T-helper 17 cell (primary cell): ENCODE results near the gene ARIH1. TPM values are rescaled to one million over a fixed set of nuclear protein-coding genes. Genes with fewer than 3 reads are reported as not detected.
"Not testable (repeated sequence)": the region's sequence is repeated elsewhere in the genome, so short reads cannot be mapped to it uniquely, and the experiment has no call there.

Experiments used
- ATAC-seq: fragments of 150-1000 bp; cut with Tn5 transposase; 2 replicates; pipeline ENCODE4 v1.10.0; 2021; ENCODE audit warnings: mild to moderate bottlenecking, moderate library complexity
- DNase-seq, 3 donors: peaks; one replicate each; pipeline versions ENCODE4 v3.0.0 to v3.0.0-alpha.2; 2020 to 2021
- H3K9me3 ChIP-seq: one replicate; pipeline ENCODE4 v1.7.0; 2013; ENCODE audit warnings: low read length, mild to moderate bottlenecking; ENCODE audit not compliant: control insufficient read depth, poor library complexity, severe bottlenecking
- H3K27ac Mint-ChIP-seq: one replicate; pipeline ENCODE4 v1.8.0; 2022; ENCODE audit warnings: mild to moderate bottlenecking, moderate library complexity, mixed read lengths
- H3K27me3 Mint-ChIP-seq: one replicate; pipeline ENCODE4 v1.8.0; 2022; ENCODE audit warnings: mixed read lengths
- H3K36me3 Mint-ChIP-seq: one replicate; pipeline ENCODE4 v1.8.0; 2022; ENCODE audit warnings: low read depth, mixed read lengths
- H3K4me1 Mint-ChIP-seq: one replicate; pipeline ENCODE4 v1.8.0; 2022; ENCODE audit warnings: mild to moderate bottlenecking, mixed read lengths
- H3K4me3 Mint-ChIP-seq: one replicate; pipeline ENCODE4 v1.8.0; 2022; ENCODE audit warnings: mild to moderate bottlenecking, moderate library complexity, mixed read lengths
- total RNA-seq, 4 donors: library from RNA in 2 of 4; stranded (reverse) in 2 of 4; gene quantifications; one replicate each; pipeline ENCODE4 v1.2.3 and lab custom pipeline; 2022 to 2026

The ARIH1 gene
- total RNA-seq, 2 donors from 2014 or later, result 202 to 238 TPM

DNA sequence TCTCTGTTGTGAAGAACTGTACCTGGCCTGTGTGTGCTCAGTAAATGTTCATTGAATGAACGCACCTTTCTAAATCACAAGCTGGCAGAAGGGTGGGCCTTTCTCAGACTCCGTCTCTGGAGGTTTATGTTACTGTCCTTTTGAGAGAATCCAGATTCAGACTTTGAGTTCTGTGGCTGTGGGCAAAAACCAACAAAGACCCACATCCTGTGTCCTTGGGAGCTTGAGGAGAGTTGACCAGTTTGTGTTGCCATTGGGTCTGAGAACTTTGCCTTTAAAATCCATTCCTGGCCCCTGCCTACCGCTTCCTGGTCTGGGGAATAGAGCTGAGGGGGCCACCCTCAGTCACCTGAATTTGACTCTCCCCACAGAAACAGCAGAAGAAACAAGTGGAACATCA is 134.0 kb downstream of the ARIH1 start:
- H3K27ac Mint-ChIP-seq, result not testable (repeated sequence)

GRCh38 chr15:72609862-72610261 is 135.7 kb downstream of the ARIH1 start:
- peak overlapping the region; percentile 16 for H3K27ac Mint-ChIP-seq
- no peak for ATAC-seq

More for the DNA sequence above, 134.0 kb downstream of the ARIH1 start:
- ATAC-seq, H3K4me1 Mint-ChIP-seq, H3K27me3 Mint-ChIP-seq, DNase-seq, H3K4me3 Mint-ChIP-seq, H3K9me3 ChIP-seq, H3K36me3 Mint-ChIP-seq: not testable (repeated sequence)

GRCh38 chr15:72612324-72612723 is 138.2 kb downstream of the ARIH1 start:
- DNase-seq, H3K27me3 Mint-ChIP-seq, H3K9me3 ChIP-seq, H3K27ac Mint-ChIP-seq, H3K36me3 Mint-ChIP-seq, ATAC-seq, H3K4me3 Mint-ChIP-seq: not testable (repeated sequence)
- peaks cover 11% of the 10 kb centered on the region for H3K4me1 Mint-ChIP-seq

More at GRCh38 chr15:72609862-72610261, 135.7 kb downstream of the ARIH1 start:
- H3K27me3 Mint-ChIP-seq, result no peaks in the 10 kb centered on the region
- no peak overlapping the region for H3K4me3 Mint-ChIP-seq
- no peak for DNase-seq
- peaks cover 4% of the 10 kb centered on the region for H3K4me1 Mint-ChIP-seq
- H3K36me3 Mint-ChIP-seq, result peaks cover 4% of the 10 kb centered on the region
- no peaks in the 10 kb centered on the region for H3K9me3 ChIP-seq

GRCh38 chr15:72614810-72615532 is 140.8 kb downstream of the ARIH1 start:
- no peaks in the 10 kb centered on the region for H3K36me3 Mint-ChIP-seq
- DNase-seq, result no peak
- no peaks in the 10 kb centered on the region for H3K27me3 Mint-ChIP-seq
- H3K27ac Mint-ChIP-seq, result no peak overlapping the region
- H3K4me3 Mint-ChIP-seq, result no peak overlapping the region
- H3K4me1 Mint-ChIP-seq, result peaks cover 12% of the 10 kb centered on the region
- no peaks in the 10 kb centered on the region for H3K9me3 ChIP-seq
- no peak for ATAC-seq

- peaks cover 12% of the 10 kb centered on the region for H3K4me1 Mint-ChIP-seq
- not testable (repeated sequence) for H3K27ac Mint-ChIP-seq
- peak; percentile 47 for ATAC-seq
Measured at GRCh38 chr15:72615533-72616233, 141.6 kb downstream of the ARIH1 start.

GRCh38 chr15:72616491-72617210 is 142.5 kb downstream of the ARIH1 start:
- DNase-seq (no peak), ATAC-seq (no peak)
- peaks cover 10% of the 10 kb centered on the region for H3K4me1 Mint-ChIP-seq
- H3K27me3 Mint-ChIP-seq, result no peaks in the 10 kb centered on the region
- H3K9me3 ChIP-seq, result no peaks in the 10 kb centered on the region
- H3K4me3 Mint-ChIP-seq, result no peak overlapping the region
- H3K27ac Mint-ChIP-seq, result no peak overlapping the region
- H3K36me3 Mint-ChIP-seq, result no peaks in the 10 kb centered on the region

More at GRCh38 chr15:72615533-72616233, 141.6 kb downstream of the ARIH1 start:
- H3K27me3 Mint-ChIP-seq, DNase-seq, H3K4me3 Mint-ChIP-seq, H3K36me3 Mint-ChIP-seq, H3K9me3 ChIP-seq: not testable (repeated sequence)

DNA sequence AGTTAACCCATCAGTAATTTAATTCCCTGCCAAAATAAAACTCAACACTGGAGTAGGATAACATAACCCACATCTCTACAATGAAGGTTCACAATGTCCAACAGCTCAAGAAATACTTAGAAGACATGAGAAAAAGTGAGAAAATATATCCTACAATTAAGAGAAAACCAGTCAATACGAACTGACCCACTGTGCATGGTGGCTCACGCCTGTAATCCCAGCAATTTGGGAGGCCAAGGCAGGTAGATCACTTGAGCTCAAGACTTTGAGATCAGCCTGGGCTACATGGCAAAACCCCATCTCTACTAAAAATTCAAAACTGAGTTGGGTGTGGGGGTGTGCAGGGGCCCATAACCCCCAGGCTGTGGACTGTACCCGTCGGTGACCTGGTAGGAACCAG is 149.7 kb downstream of the ARIH1 start:
- not testable (repeated sequence) for ATAC-seq, H3K4me1 Mint-ChIP-seq

GRCh38 chr15:72626153-72626552 is 152.0 kb downstream of the ARIH1 start:
- H3K36me3 Mint-ChIP-seq, result not testable (repeated sequence)

More for the DNA sequence above, 149.7 kb downstream of the ARIH1 start:
- H3K9me3 ChIP-seq, H3K27me3 Mint-ChIP-seq, H3K4me3 Mint-ChIP-seq, H3K36me3 Mint-ChIP-seq, H3K27ac Mint-ChIP-seq, DNase-seq: not testable (repeated sequence)

DNA sequence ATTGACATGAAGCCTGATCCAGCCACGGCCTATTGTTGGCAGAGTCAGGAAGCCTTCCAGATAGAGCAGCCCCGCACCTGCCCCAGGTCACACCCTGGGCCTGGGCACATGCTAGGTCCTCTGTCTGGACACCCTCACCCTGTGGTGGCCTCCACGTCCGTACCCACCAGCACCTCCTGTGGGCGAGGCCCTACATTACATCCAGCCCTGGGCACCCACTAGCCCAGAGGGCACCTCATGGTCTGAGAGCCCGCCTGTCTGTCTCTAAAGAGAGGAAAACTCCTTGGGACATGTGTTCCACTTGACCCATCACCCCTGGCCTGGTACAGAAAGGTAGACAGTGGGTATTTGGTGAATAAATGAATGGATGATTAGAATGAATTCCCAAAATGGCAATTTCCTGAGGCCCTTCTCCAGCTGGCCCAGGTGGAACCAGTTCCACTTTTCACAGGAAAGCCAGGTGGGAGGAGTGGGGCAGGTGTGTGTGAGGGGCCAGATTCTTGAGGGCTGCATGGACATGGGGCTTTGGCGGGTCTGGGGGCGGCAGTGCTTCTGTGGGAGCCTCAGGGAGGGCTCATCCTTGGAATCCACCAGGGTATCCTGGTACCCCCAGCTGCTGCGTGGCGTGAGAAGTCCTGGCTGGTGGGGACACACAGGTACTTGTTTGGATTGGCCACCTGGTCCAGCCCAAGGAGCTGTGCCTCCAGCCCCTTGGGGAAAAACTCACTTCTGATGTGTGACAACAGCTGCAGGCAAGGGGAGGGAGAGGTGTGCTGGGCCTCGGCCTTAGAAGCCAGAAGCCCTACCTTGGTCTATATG is 154.3 kb downstream of the ARIH1 start:
- H3K4me3 Mint-ChIP-seq, result not testable (repeated sequence)

More at GRCh38 chr15:72626153-72626552, 152.0 kb downstream of the ARIH1 start:
- H3K4me1 Mint-ChIP-seq, H3K27ac Mint-ChIP-seq, H3K9me3 ChIP-seq, DNase-seq, H3K27me3 Mint-ChIP-seq, H3K4me3 Mint-ChIP-seq, ATAC-seq: not testable (repeated sequence)

GRCh38 chr15:72629068-72629570 is 155.0 kb downstream of the ARIH1 start:
- H3K36me3 Mint-ChIP-seq, H3K9me3 ChIP-seq, DNase-seq, H3K4me3 Mint-ChIP-seq, ATAC-seq, H3K4me1 Mint-ChIP-seq, H3K27ac Mint-ChIP-seq, H3K27me3 Mint-ChIP-seq: not testable (repeated sequence)

More for the DNA sequence above, 154.3 kb downstream of the ARIH1 start:
- not testable (repeated sequence) for H3K36me3 Mint-ChIP-seq, H3K9me3 ChIP-seq, ATAC-seq, H3K27me3 Mint-ChIP-seq, H3K4me1 Mint-ChIP-seq, H3K27ac Mint-ChIP-seq, DNase-seq

DNA sequence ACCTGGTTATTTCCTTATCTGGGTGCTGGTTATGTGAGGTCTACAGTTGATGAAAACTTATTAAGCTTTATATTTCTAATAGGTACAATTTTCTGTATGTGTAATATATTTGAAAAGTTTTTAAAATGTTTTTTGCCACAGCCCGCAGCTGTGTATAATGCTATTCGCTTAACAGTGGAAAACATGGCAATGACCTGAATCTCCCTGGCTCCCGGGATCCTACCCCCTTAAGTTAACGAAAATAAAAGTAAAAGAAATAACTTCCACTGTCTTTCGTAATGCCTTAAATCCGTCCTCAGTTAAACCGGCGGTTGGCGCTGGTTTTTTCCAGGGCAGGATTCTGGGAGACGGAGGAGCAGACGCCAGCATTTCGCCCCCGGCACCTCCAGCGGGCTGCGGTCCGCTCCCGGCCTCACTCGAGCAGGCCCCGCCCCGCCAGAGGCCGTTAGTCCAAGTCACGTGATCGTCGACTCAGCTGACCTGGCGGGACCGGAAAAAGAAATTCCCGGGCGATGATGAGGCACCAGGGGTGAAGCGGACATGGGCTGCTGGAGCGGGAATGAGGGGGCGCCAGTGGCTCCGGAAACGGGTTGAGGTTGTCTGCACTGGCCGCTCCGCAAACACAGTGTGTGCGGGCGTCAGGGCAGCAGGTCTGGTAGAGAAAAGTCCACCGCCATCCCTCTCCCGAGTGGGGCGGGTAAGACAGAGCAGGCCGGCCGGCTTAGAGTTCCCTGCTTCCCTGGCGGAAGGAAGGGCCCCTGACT is 162.6 kb downstream of the ARIH1 start:
- not testable (repeated sequence) for H3K36me3 Mint-ChIP-seq
- peak overlapping the region; percentile 49 for H3K27ac Mint-ChIP-seq
- peak overlapping the region; percentile 81 for H3K4me3 Mint-ChIP-seq

More for the DNA sequence above, 162.6 kb downstream of the ARIH1 start:
- H3K9me3 ChIP-seq, H3K27me3 Mint-ChIP-seq, H3K4me1 Mint-ChIP-seq: not testable (repeated sequence)
- DNase-seq (peak; percentile 21 to 43 (median 41)), ATAC-seq (peak; percentile 73)
